GM23338 (cell line): ENCODE data around the gene ACOXL. TPM values are rescaled to one million over a fixed set of nuclear protein-coding genes. Genes with fewer than 3 reads are reported as not detected.

Experiments used
- ATAC-seq: fragments of 200-7000 bp; cut with Tn5 transposase; 3 replicates; pipeline ENCODE4 v1.9.1; 2020
- DNase-seq: peaks from one replicate; pipeline ENCODE4 v3.0.0-alpha.2; 2015; ENCODE audit warnings: low spot score
- H2AFZ ChIP-seq: fragments of 200-600 bp; sonication (generic); 2 replicates; pipeline ENCODE4 v1.8.0; 2016; ENCODE audit warnings: antibody characterized with exemption, mild to moderate bottlenecking, moderate library complexity
- H3F3A ChIP-seq: fragments of 200-600 bp; sonication (generic); replicated peaks from 2 replicates; pipeline ENCODE4 v1.8.0; 2017; ENCODE audit warnings: antibody characterized with exemption, mixed run types, low read depth
- H3K27ac ChIP-seq: fragments of 200-600 bp; sonication (generic); 2 replicates; pipeline ENCODE4 v1.6.1; 2016; ENCODE audit warnings: low read depth
- H3K27me3 ChIP-seq: fragments of 200-600 bp; sonication (generic); 2 replicates; pipeline ENCODE4 v1.8.0; 2016; ENCODE audit warnings: mild to moderate bottlenecking, mixed run types, moderate library complexity; ENCODE audit not compliant: insufficient read depth
- H3K36me3 ChIP-seq: fragments of 200-600 bp; sonication (generic); 2 replicates; pipeline ENCODE4 v1.8.0; 2016; ENCODE audit warnings: mild to moderate bottlenecking; ENCODE audit not compliant: insufficient read depth
- H3K4me1 ChIP-seq: fragments of 200-600 bp; sonication (generic); 2 replicates; pipeline ENCODE4 v1.8.0; 2016; ENCODE audit warnings: mild to moderate bottlenecking, moderate library complexity; ENCODE audit not compliant: insufficient read depth
- H3K4me2 ChIP-seq: fragments of 200-600 bp; sonication (generic); 2 replicates; pipeline ENCODE4 v1.7.1; 2017; ENCODE audit warnings: mixed run types
- H3K4me3 ChIP-seq: fragments of 200-600 bp; sonication (generic); 2 replicates; pipeline ENCODE4 v1.6.1; 2016; ENCODE audit warnings: mixed run types
- H3K79me2 ChIP-seq: fragments of 200-600 bp; sonication (generic); replicated peaks from 2 replicates; pipeline ENCODE4 v1.8.0; 2017; ENCODE audit warnings: mild to moderate bottlenecking; ENCODE audit not compliant: insufficient read depth
- H3K9me2 ChIP-seq: fragments of 200-600 bp; sonication (generic); 2 replicates; pipeline ENCODE4 v1.8.0; 2017; ENCODE audit not compliant: insufficient read depth
- H4K20me1 ChIP-seq: fragments of 200-600 bp; sonication (generic); replicated peaks from 2 replicates; pipeline ENCODE4 v1.8.0; 2017; ENCODE audit warnings: mild to moderate bottlenecking; ENCODE audit not compliant: insufficient read depth
- H3K27ac Mint-ChIP-seq: 2 replicates; pipeline ENCODE4 v1.8.0; 2020; ENCODE audit warnings: inconsistent platforms, mild to moderate bottlenecking, moderate library complexity, mixed read lengths
- H3K27me3 Mint-ChIP-seq: 3 replicates; pipeline ENCODE4 v1.8.0; 2022; ENCODE audit warnings: low read depth, mild to moderate bottlenecking, moderate library complexity, mixed read lengths, inconsistent platforms; ENCODE audit not compliant: insufficient read depth, poor library complexity
- H3K36me3 Mint-ChIP-seq: 3 replicates; pipeline ENCODE4 v1.8.0; 2021; ENCODE audit warnings: low read depth, mild to moderate bottlenecking, inconsistent platforms, moderate library complexity, mixed read lengths
- H3K4me1 Mint-ChIP-seq: 3 replicates; pipeline ENCODE4 v1.8.0; 2020; ENCODE audit warnings: mild to moderate bottlenecking, inconsistent platforms, mixed read lengths
- H3K4me3 Mint-ChIP-seq: 3 replicates; pipeline ENCODE4 v1.8.0; 2021; ENCODE audit warnings: moderate library complexity, mild to moderate bottlenecking, inconsistent platforms, mixed read lengths
- H3K9me3 Mint-ChIP-seq: 3 replicates; pipeline ENCODE4 v1.8.0; 2020; ENCODE audit warnings: moderate library complexity, mild to moderate bottlenecking, inconsistent platforms, mixed read lengths
- CREB1 ChIP-seq: fragments of 250-450 bp; sonication (Bioruptor Pico); IDR thresholded peaks from 2 replicates; pipeline ENCODE4 v1.5.0; 2020; ENCODE audit warnings: low read depth, mild to moderate bottlenecking, moderate library complexity
- ETS1 ChIP-seq: IDR thresholded peaks from 2 replicates; pipeline ENCODE4 v1.6.1; 2016; ENCODE audit warnings: antibody characterized with exemption
- EZH2 ChIP-seq: fragments of 200-600 bp; sonication (generic); IDR thresholded peaks from one replicate; pipeline ENCODE4 v1.8.0; 2017; ENCODE audit warnings: antibody characterized with exemption, mild to moderate bottlenecking, low read depth; ENCODE audit not compliant: unreplicated experiment
- EZH2phosphoT487 ChIP-seq: fragments of 200-600 bp; sonication (generic); IDR thresholded peaks from one replicate; pipeline ENCODE4 v1.8.1; 2018; ENCODE audit warnings: antibody characterized with exemption; ENCODE audit not compliant: unreplicated experiment
- JUNB ChIP-seq: IDR thresholded peaks from one replicate; pipeline ENCODE4 v1.6.1; 2016; ENCODE audit warnings: antibody characterized with exemption; ENCODE audit not compliant: unreplicated experiment
- NANOG ChIP-seq: IDR thresholded peaks from 2 replicates; pipeline ENCODE4 v1.6.1; 2016; ENCODE audit warnings: antibody characterized with exemption, borderline replicate concordance
- POLR2AphosphoS5 ChIP-seq: IDR thresholded peaks from 2 replicates; pipeline ENCODE4 v1.6.1; 2016; ENCODE audit warnings: antibody characterized with exemption, low read depth
- STAT1 ChIP-seq: IDR thresholded peaks from one replicate; pipeline ENCODE4 v1.6.1; 2016; ENCODE audit warnings: antibody characterized with exemption; ENCODE audit not compliant: unreplicated experiment
- ZNF114 ChIP-seq: fragments of 250-450 bp; sonication (Bioruptor Pico); IDR thresholded peaks from 2 replicates; pipeline ENCODE4 v1.5.0; 2020; ENCODE audit warnings: mild to moderate bottlenecking, moderate library complexity
- ZNF331 ChIP-seq: fragments of 250-450 bp; sonication (Bioruptor Pico); IDR thresholded peaks from 2 replicates; pipeline ENCODE4 v1.5.0; 2020; ENCODE audit warnings: low read depth, mild to moderate bottlenecking, moderate library complexity
- polyA plus RNA-seq: library from polyadenylated mRNA; unstranded; fragments of >200 nt; fragmentation: Nextera tagmentation; extraction: Ambion mirVana; gene quantifications from 2 replicates; pipeline ENCODE4 v1.2.1, GENCODE V29; 2016
- total RNA-seq: library from RNA; depleted of rRNA; stranded (reverse); fragments of >200 nt; shearing (Covaris generic); gene quantifications from 2 replicates; pipeline ENCODE4 v1.2.3, GENCODE V29; 2014
- TF ChIP-seq, protein P1 (sequence below): fragments of 250-450 bp; sonication (Bioruptor Pico); IDR thresholded peaks from 2 replicates; pipeline ENCODE4 v1.5.0; 2020; ENCODE audit warnings: mild to moderate bottlenecking, moderate library complexity
- TF ChIP-seq, protein P2 (sequence below): IDR thresholded peaks from one replicate; pipeline ENCODE4 v1.6.1; 2018; ENCODE audit warnings: antibody characterized with exemption; ENCODE audit not compliant: unreplicated experiment

The ACOXL gene
- total and polyA plus RNA-seq, 2 experiments from 2014 or later = 9.0 to 14.7 TPM

GRCh38 chr2:110785439-110785838 is 53.1 kb downstream of the ACOXL start (continued):
- TF ChIP-seq, protein P1, sequence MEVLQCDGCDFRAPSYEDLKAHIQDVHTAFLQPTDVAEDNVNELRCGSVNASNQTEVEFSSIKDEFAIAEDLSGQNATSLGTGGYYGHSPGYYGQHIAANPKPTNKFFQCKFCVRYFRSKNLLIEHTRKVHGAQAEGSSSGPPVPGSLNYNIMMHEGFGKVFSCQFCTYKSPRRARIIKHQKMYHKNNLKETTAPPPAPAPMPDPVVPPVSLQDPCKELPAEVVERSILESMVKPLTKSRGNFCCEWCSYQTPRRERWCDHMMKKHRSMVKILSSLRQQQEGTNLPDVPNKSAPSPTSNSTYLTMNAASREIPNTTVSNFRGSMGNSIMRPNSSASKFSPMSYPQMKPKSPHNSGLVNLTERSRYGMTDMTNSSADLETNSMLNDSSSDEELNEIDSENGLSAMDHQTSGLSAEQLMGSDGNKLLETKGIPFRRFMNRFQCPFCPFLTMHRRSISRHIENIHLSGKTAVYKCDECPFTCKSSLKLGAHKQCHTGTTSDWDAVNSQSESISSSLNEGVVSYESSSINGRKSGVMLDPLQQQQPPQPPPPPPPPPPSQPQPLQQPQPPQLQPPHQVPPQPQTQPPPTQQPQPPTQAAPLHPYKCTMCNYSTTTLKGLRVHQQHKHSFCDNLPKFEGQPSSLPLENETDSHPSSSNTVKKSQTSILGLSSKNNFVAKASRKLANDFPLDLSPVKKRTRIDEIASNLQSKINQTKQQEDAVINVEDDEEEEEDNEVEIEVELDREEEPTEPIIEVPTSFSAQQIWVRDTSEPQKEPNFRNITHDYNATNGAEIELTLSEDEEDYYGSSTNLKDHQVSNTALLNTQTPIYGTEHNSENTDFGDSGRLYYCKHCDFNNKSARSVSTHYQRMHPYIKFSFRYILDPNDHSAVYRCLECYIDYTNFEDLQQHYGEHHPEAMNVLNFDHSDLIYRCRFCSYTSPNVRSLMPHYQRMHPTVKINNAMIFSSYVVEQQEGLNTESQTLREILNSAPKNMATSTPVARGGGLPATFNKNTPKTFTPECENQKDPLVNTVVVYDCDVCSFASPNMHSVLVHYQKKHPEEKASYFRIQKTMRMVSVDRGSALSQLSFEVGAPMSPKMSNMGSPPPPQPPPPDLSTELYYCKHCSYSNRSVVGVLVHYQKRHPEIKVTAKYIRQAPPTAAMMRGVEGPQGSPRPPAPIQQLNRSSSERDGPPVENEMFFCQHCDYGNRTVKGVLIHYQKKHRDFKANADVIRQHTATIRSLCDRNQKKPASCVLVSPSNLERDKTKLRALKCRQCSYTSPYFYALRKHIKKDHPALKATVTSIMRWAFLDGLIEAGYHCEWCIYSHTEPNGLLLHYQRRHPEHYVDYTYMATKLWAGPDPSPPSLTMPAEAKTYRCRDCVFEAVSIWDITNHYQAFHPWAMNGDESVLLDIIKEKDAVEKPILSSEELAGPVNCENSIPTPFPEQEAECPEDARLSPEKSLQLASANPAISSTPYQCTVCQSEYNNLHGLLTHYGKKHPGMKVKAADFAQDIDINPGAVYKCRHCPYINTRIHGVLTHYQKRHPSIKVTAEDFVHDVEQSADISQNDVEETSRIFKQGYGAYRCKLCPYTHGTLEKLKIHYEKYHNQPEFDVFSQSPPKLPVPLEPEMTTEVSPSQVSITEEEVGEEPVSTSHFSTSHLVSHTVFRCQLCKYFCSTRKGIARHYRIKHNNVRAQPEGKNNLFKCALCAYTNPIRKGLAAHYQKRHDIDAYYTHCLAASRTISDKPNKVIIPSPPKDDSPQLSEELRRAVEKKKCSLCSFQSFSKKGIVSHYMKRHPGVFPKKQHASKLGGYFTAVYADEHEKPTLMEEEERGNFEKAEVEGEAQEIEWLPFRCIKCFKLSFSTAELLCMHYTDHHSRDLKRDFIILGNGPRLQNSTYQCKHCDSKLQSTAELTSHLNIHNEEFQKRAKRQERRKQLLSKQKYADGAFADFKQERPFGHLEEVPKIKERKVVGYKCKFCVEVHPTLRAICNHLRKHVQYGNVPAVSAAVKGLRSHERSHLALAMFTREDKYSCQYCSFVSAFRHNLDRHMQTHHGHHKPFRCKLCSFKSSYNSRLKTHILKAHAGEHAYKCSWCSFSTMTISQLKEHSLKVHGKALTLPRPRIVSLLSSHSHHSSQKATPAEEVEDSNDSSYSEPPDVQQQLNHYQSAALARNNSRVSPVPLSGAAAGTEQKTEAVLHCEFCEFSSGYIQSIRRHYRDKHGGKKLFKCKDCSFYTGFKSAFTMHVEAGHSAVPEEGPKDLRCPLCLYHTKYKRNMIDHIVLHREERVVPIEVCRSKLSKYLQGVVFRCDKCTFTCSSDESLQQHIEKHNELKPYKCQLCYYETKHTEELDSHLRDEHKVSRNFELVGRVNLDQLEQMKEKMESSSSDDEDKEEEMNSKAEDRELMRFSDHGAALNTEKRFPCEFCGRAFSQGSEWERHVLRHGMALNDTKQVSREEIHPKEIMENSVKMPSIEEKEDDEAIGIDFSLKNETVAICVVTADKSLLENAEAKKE (CRISPR knock-in tag) = no peak
- TF ChIP-seq ETS1 = no peak
- no peak for TF ChIP-seq JUNB
- no peak for TF ChIP-seq CREB1 (CRISPR knock-in tag)
- TF ChIP-seq NANOG = no peak
- TF ChIP-seq POLR2AphosphoS5 = no peak
- no peak for TF ChIP-seq ZNF331 (CRISPR knock-in tag)
- TF ChIP-seq STAT1 = no peak
- no peak for TF ChIP-seq EZH2

GRCh38 chr2:110788976-110789375 is 56.6 kb downstream of the ACOXL start:
- H3K79me2 ChIP-seq = no peaks in the 10 kb centered on the region
- no peak overlapping the region for H3K4me3 ChIP-seq
- H3K9me3 Mint-ChIP-seq = no peaks in the 10 kb centered on the region; the same call in 2 of the 3 replicates
- no peaks in the 10 kb centered on the region for H4K20me1 ChIP-seq
- no peak overlapping the region for H3K27ac Mint-ChIP-seq
- H2AFZ ChIP-seq = no peak overlapping the region
- no peak overlapping the region for H3K27ac ChIP-seq
- DNase-seq = no peak
- H3K4me1 ChIP-seq = no peaks in the 10 kb centered on the region
- no peak overlapping the region for H3K4me3 Mint-ChIP-seq
- H3K27me3 Mint-ChIP-seq = peaks cover 3% of the 10 kb centered on the region
- no peak for ATAC-seq
- peaks cover 7% of the 10 kb centered on the region; the same call in 1 of the 2 replicates for H3K36me3 ChIP-seq
- H3K36me3 Mint-ChIP-seq = peaks cover 21% of the 10 kb centered on the region
- no peaks in the 10 kb centered on the region for H3K27me3 ChIP-seq
- H3K4me1 Mint-ChIP-seq = peaks cover 3% of the 10 kb centered on the region; the same call in 2 of the 3 replicates
- no peak overlapping the region for H3K4me2 ChIP-seq
- H3K9me2 ChIP-seq = peaks cover 11% of the 10 kb centered on the region
- no peaks in the 10 kb centered on the region for H3F3A ChIP-seq
- TF ChIP-seq POLR2AphosphoS5 (no peak), CREB1 (CRISPR knock-in tag) (no peak), ZNF114 (CRISPR knock-in tag) (no peak), EZH2 (no peak), ETS1 (no peak), EZH2phosphoT487 (no peak)
- TF ChIP-seq, protein P2, sequence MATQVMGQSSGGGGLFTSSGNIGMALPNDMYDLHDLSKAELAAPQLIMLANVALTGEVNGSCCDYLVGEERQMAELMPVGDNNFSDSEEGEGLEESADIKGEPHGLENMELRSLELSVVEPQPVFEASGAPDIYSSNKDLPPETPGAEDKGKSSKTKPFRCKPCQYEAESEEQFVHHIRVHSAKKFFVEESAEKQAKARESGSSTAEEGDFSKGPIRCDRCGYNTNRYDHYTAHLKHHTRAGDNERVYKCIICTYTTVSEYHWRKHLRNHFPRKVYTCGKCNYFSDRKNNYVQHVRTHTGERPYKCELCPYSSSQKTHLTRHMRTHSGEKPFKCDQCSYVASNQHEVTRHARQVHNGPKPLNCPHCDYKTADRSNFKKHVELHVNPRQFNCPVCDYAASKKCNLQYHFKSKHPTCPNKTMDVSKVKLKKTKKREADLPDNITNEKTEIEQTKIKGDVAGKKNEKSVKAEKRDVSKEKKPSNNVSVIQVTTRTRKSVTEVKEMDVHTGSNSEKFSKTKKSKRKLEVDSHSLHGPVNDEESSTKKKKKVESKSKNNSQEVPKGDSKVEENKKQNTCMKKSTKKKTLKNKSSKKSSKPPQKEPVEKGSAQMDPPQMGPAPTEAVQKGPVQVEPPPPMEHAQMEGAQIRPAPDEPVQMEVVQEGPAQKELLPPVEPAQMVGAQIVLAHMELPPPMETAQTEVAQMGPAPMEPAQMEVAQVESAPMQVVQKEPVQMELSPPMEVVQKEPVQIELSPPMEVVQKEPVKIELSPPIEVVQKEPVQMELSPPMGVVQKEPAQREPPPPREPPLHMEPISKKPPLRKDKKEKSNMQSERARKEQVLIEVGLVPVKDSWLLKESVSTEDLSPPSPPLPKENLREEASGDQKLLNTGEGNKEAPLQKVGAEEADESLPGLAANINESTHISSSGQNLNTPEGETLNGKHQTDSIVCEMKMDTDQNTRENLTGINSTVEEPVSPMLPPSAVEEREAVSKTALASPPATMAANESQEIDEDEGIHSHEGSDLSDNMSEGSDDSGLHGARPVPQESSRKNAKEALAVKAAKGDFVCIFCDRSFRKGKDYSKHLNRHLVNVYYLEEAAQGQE = no peak
